ENCODE results near the gene KCND2. TPM values are rescaled to one million over a fixed set of nuclear protein-coding genes. Genes with fewer than 3 reads are reported as not detected.
"Not testable (repeated sequence)": the region's sequence is repeated elsewhere in the genome, so short reads cannot be mapped to it uniquely, and the experiment has no call there.

The KCND2 gene
- total RNA-seq, 1 donor from 2014 or later: 1.2 TPM

- no peak for TF ChIP-seq CTCF (IDR thresholded peaks at IDR 0.05; ENCODE audit: partially characterized antibody, unreplicated experiment)
- Mint-ChIP-seq H3K36me3 (ENCODE audit: unreplicated experiment) (no peaks in the 10 kb centered on the region), H3K9me3 (ENCODE audit: unreplicated experiment) (no peaks in the 10 kb centered on the region), H3K4me1 (ENCODE audit: low read depth, unreplicated experiment) (peaks cover 7% of the 10 kb centered on the region), H3K27ac (ENCODE audit: unreplicated experiment) (no peak overlapping the region), H3K4me3 (ENCODE audit: unreplicated experiment) (no peak overlapping the region), H3K27me3 (ENCODE audit: unreplicated experiment) (peaks cover 1% of the 10 kb centered on the region)
- no peak for DNase-seq
Measured at GRCh38 chr7:120684463-120684862, 411.5 kb downstream of the KCND2 start.

DNA sequence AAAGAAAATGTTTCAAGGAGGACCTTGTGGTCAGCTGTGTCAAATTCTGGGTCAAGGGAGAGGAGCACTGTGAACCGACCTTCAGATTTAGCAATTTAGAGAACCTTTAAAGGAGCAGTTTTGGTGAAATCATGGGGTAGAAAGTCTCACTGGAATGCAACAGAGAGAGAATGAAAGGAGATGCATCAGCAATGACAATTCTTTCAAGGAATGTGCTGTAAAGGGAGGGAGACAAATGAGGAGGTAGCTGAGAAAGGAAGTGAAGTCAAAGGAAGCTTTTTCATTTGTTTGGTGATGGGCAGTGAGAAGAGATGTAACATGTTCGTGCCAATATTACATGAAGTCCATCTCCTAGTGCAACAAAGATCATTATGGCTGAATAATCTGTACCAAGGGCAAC is 418.9 kb downstream of the KCND2 start:
- H3K9me3 Mint-ChIP-seq (ENCODE audit: unreplicated experiment): peaks cover 1% of the 10 kb centered on the region
- H3K4me3 Mint-ChIP-seq (ENCODE audit: unreplicated experiment): no peak overlapping the region
- no peak for TF ChIP-seq CTCF (IDR thresholded peaks at IDR 0.05; ENCODE audit: partially characterized antibody, unreplicated experiment)
- H3K27ac Mint-ChIP-seq (ENCODE audit: unreplicated experiment): no peak overlapping the region
- peaks cover 5% of the 10 kb centered on the region for H3K4me1 Mint-ChIP-seq (ENCODE audit: low read depth, unreplicated experiment)
- no peaks in the 10 kb centered on the region for H3K36me3 Mint-ChIP-seq (ENCODE audit: unreplicated experiment)
- no peak for DNase-seq
- no peaks in the 10 kb centered on the region for H3K27me3 Mint-ChIP-seq (ENCODE audit: unreplicated experiment)

DNA sequence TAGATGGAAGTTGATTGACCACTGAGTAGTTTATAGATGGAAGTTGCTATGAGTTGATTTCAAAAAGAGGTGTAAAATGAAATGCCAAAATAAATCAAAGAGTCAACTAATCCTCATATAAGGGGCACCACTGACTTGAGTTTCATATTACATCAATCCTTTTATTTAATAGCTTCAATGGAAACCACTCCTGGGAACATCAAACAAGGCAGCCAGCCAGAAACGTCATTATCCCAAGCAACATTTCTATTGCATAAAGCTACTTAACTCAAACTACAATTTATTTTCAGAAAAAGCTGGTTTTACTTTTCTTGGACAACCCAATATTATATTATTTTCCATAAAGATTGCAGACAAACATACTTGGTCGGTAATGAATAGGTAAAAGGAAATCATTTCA is 422.9 kb downstream of the KCND2 start:
- Mint-ChIP-seq H3K4me3 (ENCODE audit: unreplicated experiment) (no peak overlapping the region), H3K36me3 (ENCODE audit: unreplicated experiment) (no peaks in the 10 kb centered on the region), H3K4me1 (ENCODE audit: low read depth, unreplicated experiment) (no peaks in the 10 kb centered on the region), H3K27ac (ENCODE audit: unreplicated experiment) (no peak overlapping the region), H3K9me3 (ENCODE audit: unreplicated experiment) (peaks cover 1% of the 10 kb centered on the region), H3K27me3 (ENCODE audit: unreplicated experiment) (no peaks in the 10 kb centered on the region)
- TF ChIP-seq CTCF (IDR thresholded peaks at IDR 0.05; ENCODE audit: partially characterized antibody, unreplicated experiment): no peak
- DNase-seq: no peak

- H3K4me1 Mint-ChIP-seq (ENCODE audit: low read depth, unreplicated experiment): no peaks in the 10 kb centered on the region
- no peak overlapping the region for H3K27ac Mint-ChIP-seq (ENCODE audit: unreplicated experiment)
- H3K4me3 Mint-ChIP-seq (ENCODE audit: unreplicated experiment): no peak overlapping the region
- no peak for DNase-seq
- TF ChIP-seq CTCF (IDR thresholded peaks at IDR 0.05; ENCODE audit: partially characterized antibody, unreplicated experiment): no peak
- H3K27me3 Mint-ChIP-seq (ENCODE audit: unreplicated experiment): no peaks in the 10 kb centered on the region
- H3K9me3 Mint-ChIP-seq (ENCODE audit: unreplicated experiment): no peaks in the 10 kb centered on the region
- H3K36me3 Mint-ChIP-seq (ENCODE audit: unreplicated experiment): no peaks in the 10 kb centered on the region
Measured at GRCh38 chr7:120700796-120701195, 427.8 kb downstream of the KCND2 start.

- not testable (repeated sequence) for H3K4me1 Mint-ChIP-seq (ENCODE audit: low read depth, unreplicated experiment); H3K4me3 Mint-ChIP-seq (ENCODE audit: unreplicated experiment); DNase-seq; H3K27ac Mint-ChIP-seq (ENCODE audit: unreplicated experiment); H3K9me3 Mint-ChIP-seq (ENCODE audit: unreplicated experiment); H3K36me3 Mint-ChIP-seq (ENCODE audit: unreplicated experiment); H3K27me3 Mint-ChIP-seq (ENCODE audit: unreplicated experiment)
Measured at GRCh38 chr7:120702408-120702807, 429.4 kb downstream of the KCND2 start.
